WTC11 (cell line): ENCODE data around the gene FOXL2NB.

Experiments
- NFE2L1 ChIP-seq: sonication (generic); formaldehyde crosslinking; IDR thresholded peaks from 2 replicates; pipeline ENCODE4 v1.8.1; 2023; ENCODE audit warnings: missing genetic modification reagents
- SMAD3 ChIP-seq: sonication (generic); formaldehyde crosslinking; IDR thresholded peaks from 2 replicates; pipeline ENCODE4 v1.8.0; 2022; ENCODE audit warnings: missing genetic modification reagents, mild to moderate bottlenecking, borderline replicate concordance
- TF ChIP-seq, protein P1 (sequence below): fragments of 200-600 bp; IDR thresholded peaks from 2 replicates; pipeline ENCODE4 v1.8.0; 2022; ENCODE audit warnings: antibody characterized with exemption

DNA sequence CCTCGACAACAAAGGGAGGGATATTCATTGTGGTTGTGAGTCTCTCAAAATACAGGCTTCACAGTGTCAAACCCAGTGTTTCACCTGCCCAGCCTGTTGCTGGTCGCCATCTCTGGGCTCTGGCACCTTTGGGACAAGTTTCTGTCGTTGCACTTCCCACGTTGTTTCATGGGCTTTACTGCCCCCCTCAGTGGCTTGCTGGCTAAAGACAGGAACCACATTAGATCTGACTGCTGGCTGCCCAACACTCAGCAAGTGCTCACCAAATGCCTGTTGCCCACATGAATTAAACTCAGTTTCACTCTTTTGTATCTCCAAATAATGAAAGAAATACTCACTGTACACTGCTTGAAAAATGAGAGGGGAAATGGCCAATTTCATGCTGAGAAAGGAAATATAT, 27.7 kb upstream of the FOXL2NB start:
- TF ChIP-seq NFE2L1 (CRISPR knock-in tag): no peak
- TF ChIP-seq, protein P1, sequence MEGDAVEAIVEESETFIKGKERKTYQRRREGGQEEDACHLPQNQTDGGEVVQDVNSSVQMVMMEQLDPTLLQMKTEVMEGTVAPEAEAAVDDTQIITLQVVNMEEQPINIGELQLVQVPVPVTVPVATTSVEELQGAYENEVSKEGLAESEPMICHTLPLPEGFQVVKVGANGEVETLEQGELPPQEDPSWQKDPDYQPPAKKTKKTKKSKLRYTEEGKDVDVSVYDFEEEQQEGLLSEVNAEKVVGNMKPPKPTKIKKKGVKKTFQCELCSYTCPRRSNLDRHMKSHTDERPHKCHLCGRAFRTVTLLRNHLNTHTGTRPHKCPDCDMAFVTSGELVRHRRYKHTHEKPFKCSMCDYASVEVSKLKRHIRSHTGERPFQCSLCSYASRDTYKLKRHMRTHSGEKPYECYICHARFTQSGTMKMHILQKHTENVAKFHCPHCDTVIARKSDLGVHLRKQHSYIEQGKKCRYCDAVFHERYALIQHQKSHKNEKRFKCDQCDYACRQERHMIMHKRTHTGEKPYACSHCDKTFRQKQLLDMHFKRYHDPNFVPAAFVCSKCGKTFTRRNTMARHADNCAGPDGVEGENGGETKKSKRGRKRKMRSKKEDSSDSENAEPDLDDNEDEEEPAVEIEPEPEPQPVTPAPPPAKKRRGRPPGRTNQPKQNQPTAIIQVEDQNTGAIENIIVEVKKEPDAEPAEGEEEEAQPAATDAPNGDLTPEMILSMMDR: no peak
- TF ChIP-seq SMAD3 (CRISPR knock-in tag): no peak
